Dermis microvascular lymphatic vessel endothelial cell (primary cell): ENCODE measurements around the gene SMAD3. TPM values are rescaled to one million over a fixed set of nuclear protein-coding genes. Genes with fewer than 3 reads are reported as not detected.
"Not testable (repeated sequence)": the region's sequence is repeated elsewhere in the genome, so short reads cannot be mapped to it uniquely, and the experiment has no call there.

Source experiments
- DNase-seq, 2 donors: peaks; one replicate each; pipeline versions ENCODE4 v3.0.0 to v3.0.0-alpha.2; 2010; ENCODE audit warnings: low read depth in 2 of 2
- total RNA-seq: library from RNA; depleted of rRNA; stranded (reverse); fragments of >200 nt; gene quantifications from 2 replicates; pipeline ENCODE4 v1.2.1, GENCODE V29; 2014

The SMAD3 gene
- total RNA-seq, 1 donor from 2014 or later = 12.3 TPM

- DNase-seq = peak in 1 of 2 donors; percentile 60
Observed at GRCh38 chr15:67142092-67142766, 76.8 kb downstream of the SMAD3 start.

GRCh38 chr15:67142767-67143100 is 77.3 kb downstream of the SMAD3 start:
- peak in 1 of 2 donors; percentile 82 for DNase-seq

- no peak for DNase-seq
Observed at GRCh38 chr15:67143646-67144045, 78.2 kb downstream of the SMAD3 start.

- no peak for DNase-seq
Observed at GRCh38 chr15:67144609-67145311, 79.4 kb downstream of the SMAD3 start.

GRCh38 chr15:67145312-67145610 is 79.9 kb downstream of the SMAD3 start:
- DNase-seq = no peak

GRCh38 chr15:67145710-67146109 is 80.3 kb downstream of the SMAD3 start:
- DNase-seq = no peak

- DNase-seq = peak in 1 of 2 donors; percentile 81
Observed at GRCh38 chr15:67146234-67146633, 80.8 kb downstream of the SMAD3 start.

GRCh38 chr15:67146875-67147381 is 81.5 kb downstream of the SMAD3 start:
- peak; percentile 66 to 96 for DNase-seq

- no peak for DNase-seq
Observed at GRCh38 chr15:67147396-67147949, 82.1 kb downstream of the SMAD3 start.

- peak in 1 of 2 donors; percentile 71 for DNase-seq
Observed at GRCh38 chr15:67148196-67148701, 82.8 kb downstream of the SMAD3 start.

- DNase-seq = no peak
Observed at GRCh38 chr15:67149068-67149772, 83.8 kb downstream of the SMAD3 start.

GRCh38 chr15:67149773-67150022 is 84.3 kb downstream of the SMAD3 start:
- no peak for DNase-seq

- DNase-seq = peak; percentile 90 to 100
Observed at GRCh38 chr15:67150023-67150860, 84.8 kb downstream of the SMAD3 start.

- no peak for DNase-seq
Observed at GRCh38 chr15:67152429-67152828, 87.0 kb downstream of the SMAD3 start.

- DNase-seq = not testable (repeated sequence)
Observed at GRCh38 chr15:67153044-67153443, 87.6 kb downstream of the SMAD3 start.

- DNase-seq = no peak
Observed at GRCh38 chr15:67154249-67154648, 88.8 kb downstream of the SMAD3 start.

GRCh38 chr15:67156426-67156825 is 91.0 kb downstream of the SMAD3 start:
- no peak for DNase-seq

- DNase-seq = no peak
Observed at GRCh38 chr15:67156834-67157233, 91.4 kb downstream of the SMAD3 start.

GRCh38 chr15:67157521-67158252 is 92.3 kb downstream of the SMAD3 start:
- no peak for DNase-seq

- no peak for DNase-seq
Observed at GRCh38 chr15:67158367-67158766, 93.0 kb downstream of the SMAD3 start.

- no peak for DNase-seq
Observed at GRCh38 chr15:67161412-67161811, 96.0 kb downstream of the SMAD3 start.
